Activated CD4-positive, alpha-beta memory T cell treated with anti-CD3 and anti-CD28 coated beads for 36 hours (primary cell): ENCODE measurements around the gene HOXA7. TPM values are rescaled to one million over a fixed set of nuclear protein-coding genes. Genes with fewer than 3 reads are reported as not detected.

Experiments
- CTCF ChIA-PET: fragments of 350-600 bp; sonication (Branson Sonifier 250); formaldehyde crosslinking; loops from one replicate; lab custom pipeline; 2021; ENCODE audit warnings: antibody characterized with exemption, inconsistent platforms; lab: Charles Lee
- POLR2A ChIA-PET: fragments of 350-600 bp; sonication (Branson Sonifier 250); formaldehyde crosslinking; loops from one replicate; lab custom pipeline; 2021; ENCODE audit warnings: antibody characterized with exemption; lab: Charles Lee
- DNase-seq: peaks from one replicate; pipeline ENCODE4 v3.0.0-alpha.2; 2020
- H3K27ac Mint-ChIP-seq: one replicate; pipeline ENCODE4 v1.8.0; 2021; ENCODE audit warnings: mixed read lengths
- H3K27me3 Mint-ChIP-seq: one replicate; pipeline ENCODE4 v1.8.0; 2021; ENCODE audit warnings: mixed read lengths
- H3K36me3 Mint-ChIP-seq: one replicate; pipeline ENCODE4 v1.8.0; 2021; ENCODE audit warnings: mixed read lengths
- H3K4me1 Mint-ChIP-seq: one replicate; pipeline ENCODE4 v1.8.0; 2021; ENCODE audit warnings: low read depth, mixed read lengths
- H3K4me3 Mint-ChIP-seq: one replicate; pipeline ENCODE4 v1.8.0; 2021; ENCODE audit warnings: mild to moderate bottlenecking, mixed read lengths
- H3K9me3 Mint-ChIP-seq: one replicate; pipeline ENCODE4 v1.8.0; 2021; ENCODE audit warnings: mixed read lengths
- intact Hi-C: fragments of 100-400 bp; cut with micrococcal nuclease; formaldehyde crosslinking; loops from one replicate; pipeline ENCODE4 v1.15.1; 2023
- microRNA-seq: library from miRNA; unstranded; fragments of <30 nt; microRNA quantifications from one replicate; pipeline ENCODE4 v1.2.0, GENCODE V29; 2022; ENCODE audit warnings: borderline number of aligned reads, borderline microRNAs expressed, borderline replicate concordance
- total RNA-seq, 2 experiments: library from RNA; stranded (reverse); gene quantifications; one replicate each; pipeline ENCODE4 v1.2.3, GENCODE V29; 2021

The HOXA7 gene
- total RNA-seq, 2 experiments from 2014 or later: not detected

GRCh38 chr7:27104341-27105058 lies 52.0 kb downstream of the HOXA7 start:
- intact Hi-C loops: no loop called here
- Mint-ChIP-seq H3K27me3 (peaks cover 39% of the 10 kb centered on the region), H3K27ac (no peak overlapping the region), H3K4me1 (peaks cover 19% of the 10 kb centered on the region), H3K36me3 (peaks cover 11% of the 10 kb centered on the region), H3K4me3 (no peak overlapping the region), H3K9me3 (no peaks in the 10 kb centered on the region)
- ChIA-PET CTCF (no interaction called here), POLR2A (no interaction called here)
- DNase-seq: no peak

Small RNA genes within 50 kb of the gene (microRNA-seq; reads per million reads assigned to microRNA genes)
- gene MIR196B: 19.3 reads per million, percentile 44 among the genes with 10 or more reads in this experiment

Other genes starting within 250 kb of the HOXA7 start
- gene HOXA1, start 60.7 kb downstream of the HOXA7 start, total RNA-seq: under 1 TPM; 0.29 to 0.43 TPM
- not detected for gene HOXA2, start 54.0 kb downstream of the HOXA7 start, total RNA-seq
- not detected for gene HOXA4, start 25.9 kb downstream of the HOXA7 start, total RNA-seq
- not detected for gene HOXA5, start 13.0 kb downstream of the HOXA7 start, total RNA-seq
- gene HOXA6, start 8.9 kb downstream of the HOXA7 start, total RNA-seq: not detected
- gene HOXA3, start 4.1 kb downstream of the HOXA7 start, total RNA-seq: not detected
- under 1 TPM in 1 of 2 experiments, not detected in 1; 0.19 TPM for gene HOXA9, start 8.9 kb upstream of the HOXA7 start, total RNA-seq
- not detected for gene HOXA10, start 17.6 kb upstream of the HOXA7 start, total RNA-seq
- gene HOXA11, start 28.6 kb upstream of the HOXA7 start, total RNA-seq: not detected
- not detected for gene HOXA13, start 43.4 kb upstream of the HOXA7 start, total RNA-seq
- gene EVX1, start 86.1 kb upstream of the HOXA7 start, total RNA-seq: not detected